Activated CD8-positive, alpha-beta memory T cell treated with anti-CD3 and anti-CD28 coated beads for 48 hours (primary cell): ENCODE data around the gene IRF2BPL.

Experiments used
- DNase-seq, 3 experiments: peaks; one replicate each; pipeline ENCODE4 v3.0.0-alpha.2; 2020; ENCODE audit warnings: low read depth in 2 of 3, low spot score in 2 of 3

IRF2BPL gene

GRCh38 chr14:77012193-77012765 is 16.2 kb downstream of the IRF2BPL start:
- DNase-seq, result no peak

GRCh38 chr14:77011245-77011644 is 17.3 kb downstream of the IRF2BPL start:
- DNase-seq, result no peak

GRCh38 chr14:77009014-77009413 is 19.5 kb downstream of the IRF2BPL start:
- DNase-seq, result no peak

GRCh38 chr14:77008541-77008940 is 20.0 kb downstream of the IRF2BPL start:
- DNase-seq, result no peak

GRCh38 chr14:77007975-77008421 is 20.5 kb downstream of the IRF2BPL start:
- DNase-seq, result no peak

- DNase-seq, result no peak
Measured at GRCh38 chr14:77007183-77007974, 21.1 kb downstream of the IRF2BPL start.

GRCh38 chr14:77006132-77006531 is 22.4 kb downstream of the IRF2BPL start:
- DNase-seq, result no peak

GRCh38 chr14:77005559-77005958 is 22.9 kb downstream of the IRF2BPL start:
- DNase-seq, result no peak

GRCh38 chr14:77004711-77005460 is 23.6 kb downstream of the IRF2BPL start:
- no peak for DNase-seq

GRCh38 chr14:77003960-77004710 is 24.4 kb downstream of the IRF2BPL start:
- no peak for DNase-seq

- DNase-seq, result no peak
Measured at GRCh38 chr14:77002889-77003288, 25.6 kb downstream of the IRF2BPL start.

- no peak for DNase-seq
Measured at GRCh38 chr14:77002335-77002734, 26.2 kb downstream of the IRF2BPL start.

- DNase-seq, result no peak
Measured at GRCh38 chr14:77000340-77001270, 27.9 kb downstream of the IRF2BPL start.

GRCh38 chr14:76998910-76999309 is 29.6 kb downstream of the IRF2BPL start:
- no peak for DNase-seq

- DNase-seq, result no peak
Measured at GRCh38 chr14:76997257-76997970, 31.1 kb downstream of the IRF2BPL start.

- no peak for DNase-seq
Measured at GRCh38 chr14:76996563-76997146, 31.9 kb downstream of the IRF2BPL start.

- DNase-seq, result no peak
Measured at GRCh38 chr14:76995279-76996035, 33.1 kb downstream of the IRF2BPL start.

- DNase-seq, result no peak
Measured at GRCh38 chr14:76993752-76994151, 34.8 kb downstream of the IRF2BPL start.
